Caco-2 (cell line): ENCODE results near the gene SNX3. TPM values are rescaled to one million over a fixed set of nuclear protein-coding genes. Genes with fewer than 3 reads are reported as not detected.

Experiments used
- BruUV-seq: library from RNA; stranded (reverse); fragments of 400-500 nt; replicated peaks from 2 replicates; lab custom pipeline; 2021; lab: Mats Ljungman, UMichigan
- CTCF ChIA-PET: fragments of 300-600 bp; sonication (Branson Sonifier 250); formaldehyde crosslinking; loops from one replicate; lab custom pipeline; 2022; ENCODE audit warnings: antibody characterized with exemption; lab: Charles Lee
- POLR2A ChIA-PET: fragments of 300-600 bp; sonication (Branson Sonifier 250); formaldehyde crosslinking; loops from one replicate; lab custom pipeline; 2022; ENCODE audit warnings: antibody characterized with exemption; lab: Charles Lee
- DNase-seq, 2 experiments: peaks; one replicate each; pipeline versions ENCODE4 v3.0.0 to v3.0.0-alpha.2; 2020 to 2022
- H3K27me3 ChIP-seq: replicated peaks from 2 replicates; pipeline ENCODE4 v1.6.0; 2011; ENCODE audit warnings: low read length; ENCODE audit not compliant: control insufficient read depth, insufficient read depth
- H3K36me3 ChIP-seq: 2 replicates; pipeline ENCODE4 v1.5.1; 2011; ENCODE audit warnings: low read length; ENCODE audit not compliant: control insufficient read depth, insufficient read depth
- H3K4me1 ChIP-seq: fragments of 250-450 bp; sonication (Bioruptor Pico); 2 replicates; pipeline ENCODE4 v1.5.1; 2020; ENCODE audit warnings: mild to moderate bottlenecking
- H3K4me3 ChIP-seq: 2 replicates; pipeline ENCODE4 v1.5.1; 2011; ENCODE audit warnings: low read depth, mild to moderate bottlenecking, control low read depth, low read length
- H3K9me3 ChIP-seq: fragments of 250-450 bp; sonication (Bioruptor Pico); 2 replicates; pipeline ENCODE4 v1.5.1; 2020; ENCODE audit warnings: mild to moderate bottlenecking, moderate library complexity
- H3K27ac Mint-ChIP-seq: one replicate; pipeline ENCODE4 v1.8.0; 2022; ENCODE audit warnings: mixed read lengths; ENCODE audit not compliant: unreplicated experiment
- H3K27me3 Mint-ChIP-seq: one replicate; pipeline ENCODE4 v1.8.0; 2022; ENCODE audit warnings: mixed read lengths; ENCODE audit not compliant: insufficient read depth, unreplicated experiment
- H3K36me3 Mint-ChIP-seq: one replicate; pipeline ENCODE4 v1.8.0; 2022; ENCODE audit warnings: mild to moderate bottlenecking, mixed read lengths; ENCODE audit not compliant: insufficient read depth, unreplicated experiment
- H3K4me1 Mint-ChIP-seq: one replicate; pipeline ENCODE4 v1.8.0; 2022; ENCODE audit warnings: low read depth, mixed read lengths; ENCODE audit not compliant: unreplicated experiment
- H3K4me3 Mint-ChIP-seq: one replicate; pipeline ENCODE4 v1.8.0; 2022; ENCODE audit warnings: mild to moderate bottlenecking, moderate library complexity, mixed read lengths; ENCODE audit not compliant: unreplicated experiment
- H3K9me3 Mint-ChIP-seq: one replicate; pipeline ENCODE4 v1.8.0; 2022; ENCODE audit warnings: mixed read lengths; ENCODE audit not compliant: unreplicated experiment
- intact Hi-C: fragments of 100-400 bp; cut with micrococcal nuclease; formaldehyde crosslinking; loops from one replicate; pipeline ENCODE4 v1.10.0; 2022; ENCODE audit not compliant: unreplicated experiment
- total RNA-seq: library from RNA; stranded (reverse); gene quantifications from 2 replicates; pipeline ENCODE4 v1.2.3, GENCODE V29; 2022
- TF ChIP-seq, protein P1 (sequence below), 2 experiments: fragments of 200-600 bp in 1 of 2; IDR thresholded peaks; 1 replicate in 1 of 2; 2 replicates in 1 of 2; pipeline versions ENCODE4 v1.5.1 to v1.8.0; 2011 to 2022; ENCODE audit warnings: antibody characterized with exemption in 1 of 2, control low read depth in 1 of 2, inconsistent platforms in 1 of 2, low read depth in 1 of 2, low read length in 1 of 2, mild to moderate bottlenecking in 1 of 2, moderate library complexity in 1 of 2; ENCODE audit not compliant: insufficient read depth in 1 of 2, severe bottlenecking in 1 of 2, unreplicated experiment in 1 of 2

SNX3 gene
- total RNA-seq, 1 experiment from 2014 or later = 114 TPM

- intact Hi-C loops = loop anchor here (1.0 kb wide), 1 partner anchor 34 kb away; the partner anchor contains the start of gene SNX3
- peaks cover 16% of the 10 kb centered on the region for H3K36me3 Mint-ChIP-seq
Observed at GRCh38 chr6:108294727-108295625, 34.1 kb upstream of the SNX3 start, which contains the start of gene AFG1L. Gene AFG1L, plus strand, starts transcription at chr6:108295054. Its CDS starts 26 bp downstream, at chr6:108295080.

DNA sequence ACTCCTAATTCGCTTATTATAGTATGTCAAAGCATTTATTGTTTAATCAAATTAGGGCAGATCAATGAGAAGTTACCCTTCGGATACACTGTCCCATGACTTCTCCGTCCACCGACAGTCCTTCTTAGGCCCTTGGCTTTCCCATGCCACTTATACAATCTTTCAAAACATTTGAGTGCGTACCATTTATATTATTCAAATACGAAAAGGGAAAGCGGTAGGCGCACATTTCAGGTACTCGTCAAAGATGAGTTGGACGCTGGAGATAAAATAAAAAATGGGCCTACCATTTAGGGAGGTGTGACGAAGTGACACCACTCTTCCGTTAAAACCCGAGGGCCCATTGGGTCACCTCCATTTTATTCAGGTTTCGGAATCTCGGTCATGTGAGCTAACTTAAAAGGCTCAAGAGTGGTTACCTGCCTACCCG, 33.5 kb upstream of the SNX3 start:
- ChIA-PET POLR2A (interaction anchor here (0.5 to 1.1 kb wide), 4 partner anchors 29 to 336 kb away, joined by 3 to 7 read pairs (median 6); partner anchors contain the start of genes SEC63 and SNX3), CTCF (interaction anchor here (1.5 kb wide), 1 partner anchor 198 kb away, joined by 4 read pairs; no protein-coding TSS in a partner anchor)
- Histone ChIP-seq H3K4me1 (no peaks in the 10 kb centered on the region; the same call in 1 of the 2 replicates), H3K36me3 (no peaks in the 10 kb centered on the region), H3K4me3 (peak overlapping the region; percentile 73), H3K27me3 (no peaks in the 10 kb centered on the region), H3K9me3 (no peaks in the 10 kb centered on the region)
- no peak for DNase-seq
- H3K36me3 Mint-ChIP-seq = peaks cover 16% of the 10 kb centered on the region
- H3K27me3 Mint-ChIP-seq = no peaks in the 10 kb centered on the region
- H3K4me3 Mint-ChIP-seq = peak overlapping the region; percentile 99
- BruUV-seq = TSS peak; percentile 98
- H3K9me3 Mint-ChIP-seq = no peaks in the 10 kb centered on the region
- H3K27ac Mint-ChIP-seq = peak overlapping the region; percentile 99
- TF ChIP-seq, protein P1, sequence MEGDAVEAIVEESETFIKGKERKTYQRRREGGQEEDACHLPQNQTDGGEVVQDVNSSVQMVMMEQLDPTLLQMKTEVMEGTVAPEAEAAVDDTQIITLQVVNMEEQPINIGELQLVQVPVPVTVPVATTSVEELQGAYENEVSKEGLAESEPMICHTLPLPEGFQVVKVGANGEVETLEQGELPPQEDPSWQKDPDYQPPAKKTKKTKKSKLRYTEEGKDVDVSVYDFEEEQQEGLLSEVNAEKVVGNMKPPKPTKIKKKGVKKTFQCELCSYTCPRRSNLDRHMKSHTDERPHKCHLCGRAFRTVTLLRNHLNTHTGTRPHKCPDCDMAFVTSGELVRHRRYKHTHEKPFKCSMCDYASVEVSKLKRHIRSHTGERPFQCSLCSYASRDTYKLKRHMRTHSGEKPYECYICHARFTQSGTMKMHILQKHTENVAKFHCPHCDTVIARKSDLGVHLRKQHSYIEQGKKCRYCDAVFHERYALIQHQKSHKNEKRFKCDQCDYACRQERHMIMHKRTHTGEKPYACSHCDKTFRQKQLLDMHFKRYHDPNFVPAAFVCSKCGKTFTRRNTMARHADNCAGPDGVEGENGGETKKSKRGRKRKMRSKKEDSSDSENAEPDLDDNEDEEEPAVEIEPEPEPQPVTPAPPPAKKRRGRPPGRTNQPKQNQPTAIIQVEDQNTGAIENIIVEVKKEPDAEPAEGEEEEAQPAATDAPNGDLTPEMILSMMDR (IDR thresholded peaks at IDR 0.05; ENCODE audit: insufficient read depth in 1 of 2, low read depth in 1 of 2, low read length in 1 of 2, severe bottlenecking in 1 of 2, unreplicated experiment in 1 of 2) = no peak
- intact Hi-C loops = loop anchor here (1.0 kb wide), 1 partner anchor 33 kb away; the partner anchor contains the start of gene SNX3
- no peaks in the 10 kb centered on the region for H3K4me1 Mint-ChIP-seq

More at GRCh38 chr6:108294727-108295625, 34.1 kb upstream of the SNX3 start, which contains the start of gene AFG1L:
- DNase-seq = peak; percentile 93 to 95
- TSS peak; percentile 62 for BruUV-seq
- ChIA-PET POLR2A (interaction anchor here (0.5 to 1.1 kb wide), 7 partner anchors 29 to 337 kb away, joined by 3 to 13 read pairs (median 5); partner anchors contain the start of genes SEC63 and SNX3), CTCF (interaction anchor here (1.5 kb wide), 1 partner anchor 197 kb away, joined by 4 read pairs; no protein-coding TSS in a partner anchor)
- no peaks in the 10 kb centered on the region for H3K36me3 ChIP-seq
- no peaks in the 10 kb centered on the region for H3K27me3 ChIP-seq
- no peaks in the 10 kb centered on the region for H3K9me3 ChIP-seq
- Mint-ChIP-seq H3K9me3 (no peaks in the 10 kb centered on the region), H3K4me1 (no peaks in the 10 kb centered on the region), H3K27me3 (no peaks in the 10 kb centered on the region), H3K4me3 (peak within 1 kb of the TSS; percentile 99), H3K27ac (peak within 1 kb of the TSS; percentile 99)
- TF ChIP-seq, protein P1 (IDR thresholded peaks at IDR 0.05; ENCODE audit: insufficient read depth in 1 of 2, low read depth in 1 of 2, low read length in 1 of 2, severe bottlenecking in 1 of 2, unreplicated experiment in 1 of 2) = no peak
- peak within 1 kb of the TSS; percentile 73 for H3K4me3 ChIP-seq
- H3K4me1 ChIP-seq = no peaks in the 10 kb centered on the region; the same call in 1 of the 2 replicates
